GM23248 (cell line): ENCODE measurements around the gene TNIK.

ENCODE experiments used
- EZH2 ChIP-seq: fragments of 200-600 bp; sonication (generic); IDR thresholded peaks from 2 replicates; pipeline ENCODE4 v1.6.1; 2018; ENCODE audit warnings: antibody characterized with exemption, mild to moderate bottlenecking; ENCODE audit not compliant: insufficient read depth, poor library complexity, severe bottlenecking
- EZH2phosphoT487 ChIP-seq: fragments of 200-600 bp; sonication (generic); IDR thresholded peaks from 2 replicates; pipeline ENCODE4 v1.6.1; 2018; ENCODE audit warnings: antibody characterized with exemption, moderate library complexity, mild to moderate bottlenecking, low read depth; ENCODE audit not compliant: insufficient read depth

DNA sequence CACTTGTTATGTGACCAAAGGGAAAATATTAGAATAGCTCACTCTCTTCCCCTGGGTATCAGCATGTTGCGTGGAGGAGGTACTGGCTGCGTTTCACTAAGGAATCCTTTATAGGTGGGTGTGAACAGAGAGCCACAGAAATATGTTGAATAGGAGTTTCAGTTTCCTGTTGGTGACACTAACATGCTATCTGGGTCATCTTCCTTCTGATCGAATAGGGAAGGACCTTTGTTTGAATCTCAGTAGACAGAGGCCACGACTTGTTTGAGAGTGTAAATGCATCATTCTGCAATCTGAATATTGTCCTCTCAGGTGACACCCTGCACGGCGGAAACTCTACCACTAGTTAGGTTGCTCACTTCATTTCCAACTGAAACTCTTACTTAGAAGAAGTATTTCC lies 275.8 kb downstream of the TNIK start:
- TF ChIP-seq EZH2 (no peak), EZH2phosphoT487 (no peak)
